IMR-90 (cell line): ENCODE measurements around the gene MALRD1. TPM values are rescaled to one million over a fixed set of nuclear protein-coding genes. Genes with fewer than 3 reads are reported as not detected.

ENCODE experiments used
- ATAC-seq: fragments of 200-7000 bp; cut with Tn5 transposase; 2 replicates; pipeline ENCODE4 v1.9.1; 2020; ENCODE audit warnings: low read depth, mild to moderate bottlenecking, moderate library complexity
- BruUV-seq: library from RNA; stranded (reverse); fragments of 400-500 nt; replicated peaks from 2 replicates; lab custom pipeline; 2021; lab: Mats Ljungman, UMichigan
- CTCF ChIA-PET: fragments of 300-600 bp; formaldehyde crosslinking; extraction: SDS; loops from one replicate; lab custom pipeline; 2021; ENCODE audit warnings: antibody characterized with exemption; lab: Yijun Ruan, JAX
- POLR2A ChIA-PET: fragments of 300-600 bp; sonication (Branson Sonifier 250); formaldehyde crosslinking; loops from one replicate; lab custom pipeline; 2022; ENCODE audit warnings: antibody characterized with exemption; ENCODE audit not compliant: unreplicated experiment; lab: Charles Lee
- DNase-seq: peaks from one replicate; pipeline ENCODE4 v3.0.0; 2013
- H2AFZ ChIP-seq: replicated peaks from 2 replicates; pipeline ENCODE3; 2013; ENCODE audit warnings: low read length, mild to moderate bottlenecking; ENCODE audit not compliant: poor library complexity
- H2AK5ac ChIP-seq: 2 replicates; pipeline ENCODE4 v1.6.1; 2013; ENCODE audit warnings: low read depth, low read length, inconsistent platforms
- H2AK9ac ChIP-seq: replicated peaks from 2 replicates; pipeline ENCODE3; 2013; ENCODE audit warnings: mild to moderate bottlenecking, low read depth, low read length, moderate library complexity; ENCODE audit not compliant: poor library complexity
- H2BK120ac ChIP-seq: 2 replicates; pipeline ENCODE4 v1.6.1; 2013; ENCODE audit warnings: low read depth, low read length, inconsistent platforms
- H2BK15ac ChIP-seq: 3 replicates; pipeline ENCODE4 v1.6.1; 2013; ENCODE audit warnings: low read depth, low read length, inconsistent platforms
- H2BK20ac ChIP-seq: 2 replicates; pipeline ENCODE4 v1.6.1; 2013; ENCODE audit warnings: low read depth, mild to moderate bottlenecking, inconsistent platforms, low read length, moderate library complexity
- H2BK5ac ChIP-seq: 2 replicates; pipeline ENCODE4 v1.6.1; 2013; ENCODE audit warnings: mild to moderate bottlenecking, low read depth, low read length, inconsistent platforms; ENCODE audit not compliant: poor library complexity, severe bottlenecking
- H3K14ac ChIP-seq: replicated peaks from 2 replicates; pipeline ENCODE4 v1.6.1; 2013; ENCODE audit warnings: low read depth, low read length, inconsistent platforms
- H3K18ac ChIP-seq: 2 replicates; pipeline ENCODE4 v1.6.1; 2013; ENCODE audit warnings: low read depth, low read length, control low read depth
- H3K23ac ChIP-seq: 2 replicates; pipeline ENCODE4 v1.6.1; 2013; ENCODE audit warnings: low read depth, low read length, inconsistent platforms
- H3K27ac ChIP-seq: 2 replicates; pipeline ENCODE4 v1.5.1; 2013; ENCODE audit warnings: mild to moderate bottlenecking, control low read depth, low read length; ENCODE audit not compliant: insufficient read depth
- H3K27me3 ChIP-seq: 2 replicates; pipeline ENCODE4 v1.6.1; 2013; ENCODE audit warnings: low read length; ENCODE audit not compliant: control insufficient read depth, insufficient read depth
- H3K36me3 ChIP-seq: 2 replicates; pipeline ENCODE4 v1.6.1; 2013; ENCODE audit warnings: low read length, mixed read lengths; ENCODE audit not compliant: control insufficient read depth, insufficient read depth
- H3K4ac ChIP-seq: 2 replicates; pipeline ENCODE4 v1.6.1; 2013; ENCODE audit warnings: low read depth, low read length, inconsistent platforms
- H3K4me1 ChIP-seq: 2 replicates; pipeline ENCODE4 v1.6.1; 2013; ENCODE audit warnings: low read length, mixed read lengths; ENCODE audit not compliant: control insufficient read depth, insufficient read depth
- H3K4me2 ChIP-seq: 2 replicates; pipeline ENCODE4 v1.6.1; 2013; ENCODE audit warnings: low read depth, mild to moderate bottlenecking, control low read depth, low read length, moderate library complexity
- H3K4me3 ChIP-seq: 2 replicates; pipeline ENCODE4 v1.5.1; 2013; ENCODE audit warnings: low read depth, mild to moderate bottlenecking, control low read depth, low read length, moderate library complexity; ENCODE audit not compliant: insufficient read depth
- H3K56ac ChIP-seq: 2 replicates; pipeline ENCODE4 v1.6.1; 2013; ENCODE audit warnings: low read length, inconsistent platforms; ENCODE audit not compliant: insufficient read depth; ENCODE audit errors: extremely low read depth
- H3K79me1 ChIP-seq, 2 experiments: 2 replicates each; pipeline ENCODE4 v1.6.1; 2013; ENCODE audit warnings: low read length in 2 of 2, inconsistent platforms in 1 of 2, low read depth in 1 of 2
- H3K9ac ChIP-seq: 2 replicates; pipeline ENCODE4 v1.6.1; 2013; ENCODE audit warnings: low read depth, low read length, control low read depth
- H3K9me1 ChIP-seq: 2 replicates; pipeline ENCODE4 v1.6.1; 2013; ENCODE audit warnings: low read length, inconsistent platforms; ENCODE audit not compliant: insufficient read depth
- H3K9me3 ChIP-seq: 2 replicates; pipeline ENCODE4 v1.6.1; 2013; ENCODE audit warnings: low read length; ENCODE audit not compliant: control insufficient read depth, insufficient read depth
- H4K20me1 ChIP-seq: 2 replicates; pipeline ENCODE4 v1.6.1; 2013; ENCODE audit warnings: low read length, inconsistent platforms; ENCODE audit not compliant: insufficient read depth
- H4K5ac ChIP-seq: 2 replicates; pipeline ENCODE4 v1.6.1; 2013; ENCODE audit warnings: mild to moderate bottlenecking, low read depth, low read length, control low read depth
- H4K8ac ChIP-seq, 2 experiments: 2 replicates each; pipeline ENCODE4 v1.6.1; 2013; ENCODE audit warnings: low read depth in 2 of 2, low read length in 2 of 2, control low read depth in 1 of 2, inconsistent platforms in 1 of 2
- H4K91ac ChIP-seq: 2 replicates; pipeline ENCODE4 v1.6.1; 2013; ENCODE audit warnings: low read depth, low read length, inconsistent platforms; ENCODE audit not compliant: insufficient read depth
- CEBPB ChIP-seq: IDR thresholded peaks from 2 replicates; pipeline ENCODE4 v1.6.1; 2012; ENCODE audit warnings: low read depth, low read length, improper control_type of control experiment
- CHD1 ChIP-seq: IDR thresholded peaks from 2 replicates; pipeline ENCODE4 v1.6.1; 2012; ENCODE audit warnings: low read depth, low read length, improper control_type of control experiment
- MAFK ChIP-seq: IDR thresholded peaks from 2 replicates; pipeline ENCODE4 v1.6.1; 2012; ENCODE audit warnings: low read depth, low read length, improper control_type of control experiment
- MAZ ChIP-seq: IDR thresholded peaks from 2 replicates; pipeline ENCODE4 v1.6.1; 2012; ENCODE audit warnings: low read depth, mild to moderate bottlenecking, low read length, improper control_type of control experiment, moderate library complexity, borderline replicate concordance
- RAD21 ChIP-seq: IDR thresholded peaks from 2 replicates; pipeline ENCODE4 v1.6.1; 2012; ENCODE audit warnings: low read length, improper control_type of control experiment
- RCOR1 ChIP-seq: IDR thresholded peaks from 2 replicates; pipeline ENCODE4 v1.6.1; 2012; ENCODE audit warnings: mild to moderate bottlenecking, low read length, improper control_type of control experiment; ENCODE audit not compliant: insufficient replicate concordance
- WGBS, 2 experiments: methylation state at CpG; one replicate each; pipeline versions ENCODE4 v1.1.5 to v1.1.7; 2013; ENCODE audit warnings: missing lambda C conversion rate in 2 of 2; ENCODE audit not compliant: insufficient read length in 1 of 2; ENCODE audit errors: extremely low coverage in 2 of 2; 5-methylcytosine and 5-hydroxymethylcytosine counted together
- dilution Hi-C: fragments of 300-500 bp; cut with HindIII; formaldehyde crosslinking; loops from one replicate; pipeline ENCODE4 v1.14.3; 2018; ENCODE audit warnings: low sequenced_read_pairs; ENCODE audit not compliant: unreplicated experiment
- in situ Hi-C: fragments of 300-500 bp; cut with MboI; formaldehyde crosslinking; loops from 3 replicates; pipeline ENCODE4 v1.14.3; 2019; ENCODE audit warnings: low sequenced_read_pairs, inconsistent platforms, mixed read lengths
- intact Hi-C: fragments of 100-400 bp; cut with micrococcal nuclease; formaldehyde crosslinking; loops from 2 replicates; pipeline ENCODE4 v1.10.0; 2022
- polyA plus RNA-seq, 3 experiments: library from polyadenylated mRNA; depleted of rRNA; stranded (reverse); fragments of >200 nt; gene quantifications; 2 replicates each; pipeline ENCODE4 v1.2.3, GENCODE V29; 2012; ENCODE audit warnings: low replicate concordance in 1 of 3
- total RNA-seq: library from RNA; depleted of rRNA; stranded (reverse); fragments of >200 nt; gene quantifications from 2 replicates; pipeline ENCODE4 v1.2.3, GENCODE V29; 2012
- TF ChIP-seq, protein P1 (sequence below): fragments of 150-350 bp; IDR thresholded peaks from 2 replicates; pipeline ENCODE4 v1.6.1; 2016; ENCODE audit warnings: low read depth, mild to moderate bottlenecking, low read length, moderate library complexity, borderline replicate concordance
- TF ChIP-seq, protein P2 (sequence below): fragments of 150-350 bp; IDR thresholded peaks from 2 replicates; pipeline ENCODE4 v1.6.1; 2017; ENCODE audit warnings: mild to moderate bottlenecking, antibody characterized with exemption, low read length, low read depth

The MALRD1 gene
- total and polyA plus RNA-seq, 2 of the 4 experiments (the other 2 are of a cell fraction) = 0.34 to 1.1 TPM

DNA sequence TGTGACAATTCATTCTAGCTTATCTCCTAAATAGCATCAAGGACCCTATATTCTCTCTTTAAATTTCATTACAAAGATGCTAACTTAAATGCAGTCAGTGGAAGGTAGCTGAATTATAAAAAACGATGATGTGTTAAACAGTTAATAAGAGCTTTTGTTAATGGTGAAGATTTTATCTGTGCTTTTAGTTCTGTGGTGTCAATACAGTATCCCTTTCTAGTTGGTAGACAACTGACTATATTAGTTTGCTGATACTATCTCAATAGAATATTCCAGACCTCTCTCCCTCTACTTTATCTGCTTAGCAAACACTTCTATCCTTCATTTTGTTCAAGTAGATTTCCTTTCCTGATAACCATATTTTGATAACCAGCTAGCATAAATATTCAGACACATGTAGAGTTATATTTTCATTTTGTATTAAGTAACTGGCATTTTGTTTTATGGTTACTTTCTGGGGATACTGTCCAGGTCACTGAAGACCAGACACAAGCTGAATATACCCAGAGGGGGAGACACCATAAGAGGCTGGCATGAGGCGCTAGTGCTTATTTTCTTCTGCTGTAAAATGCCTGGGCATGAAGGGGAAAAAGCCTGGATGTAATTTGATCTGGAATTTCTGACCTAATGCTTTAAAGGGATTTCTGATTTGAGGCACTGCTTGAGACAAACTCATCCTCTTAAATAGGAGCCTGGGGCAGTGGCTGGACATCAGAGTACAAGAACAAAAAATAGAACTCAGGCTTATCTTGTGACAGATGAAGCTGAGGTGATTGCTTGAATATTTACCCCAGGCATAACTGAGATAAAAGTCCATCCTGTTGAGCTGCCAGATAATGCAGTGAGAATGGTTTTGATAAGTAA, 197.5 kb downstream of the MALRD1 start:
- dilution Hi-C loops (no loop called here), intact Hi-C loops (no loop called here), in situ Hi-C loops (no loop called here)
- Histone ChIP-seq H3K4ac (no peak overlapping the region), H3K9me3 (no peaks in the 10 kb centered on the region), H3K4me1 (peaks cover 2% of the 10 kb centered on the region), H2AK9ac (no peak overlapping the region), H2AFZ (no peak overlapping the region), H4K5ac (no peak overlapping the region), H3K4me2 (no peak overlapping the region), H3K14ac (0 out of 2 replicates have a peak overlapping the region, but pooled peaks have one; percentile 19), H3K27me3 (no peaks in the 10 kb centered on the region), H2BK120ac (no peak overlapping the region; the same call in 1 of the 2 replicates), H3K79me1 (no peaks in the 10 kb centered on the region), H4K8ac (peak overlapping the region in 1 of 2 experiments; percentile 22; a peak in 1 of 4 replicates), H3K9me1 (no peaks in the 10 kb centered on the region), H2BK15ac (no peak overlapping the region), H3K4me3 (no peak overlapping the region), H4K91ac (no peak overlapping the region), H4K20me1 (no peaks in the 10 kb centered on the region), H2BK5ac (no peak overlapping the region), H3K27ac (no peak overlapping the region), H3K36me3 (no peaks in the 10 kb centered on the region), H3K23ac (no peak overlapping the region), H2BK20ac (peak overlapping the region; percentile 6; the same call in 1 of the 2 replicates), H3K9ac (no peak overlapping the region), H3K18ac (peak overlapping the region; percentile 62; the same call in 1 of the 2 replicates), H2AK5ac (no peak overlapping the region), H3K56ac (no peak overlapping the region; the same call in none of the 2 replicates)
- ATAC-seq = no peak
- POLR2A ChIA-PET = no interaction called here
- WGBS, 2 experiments = no CpG with 5 or more reads among the region's 2 CpGs
- CTCF ChIA-PET = no interaction called here
- TF ChIP-seq RAD21 = no peak
- no peak for TF ChIP-seq MAZ
- TF ChIP-seq MAFK = no peak
- no peak for TF ChIP-seq RCOR1
- TF ChIP-seq, protein P1, sequence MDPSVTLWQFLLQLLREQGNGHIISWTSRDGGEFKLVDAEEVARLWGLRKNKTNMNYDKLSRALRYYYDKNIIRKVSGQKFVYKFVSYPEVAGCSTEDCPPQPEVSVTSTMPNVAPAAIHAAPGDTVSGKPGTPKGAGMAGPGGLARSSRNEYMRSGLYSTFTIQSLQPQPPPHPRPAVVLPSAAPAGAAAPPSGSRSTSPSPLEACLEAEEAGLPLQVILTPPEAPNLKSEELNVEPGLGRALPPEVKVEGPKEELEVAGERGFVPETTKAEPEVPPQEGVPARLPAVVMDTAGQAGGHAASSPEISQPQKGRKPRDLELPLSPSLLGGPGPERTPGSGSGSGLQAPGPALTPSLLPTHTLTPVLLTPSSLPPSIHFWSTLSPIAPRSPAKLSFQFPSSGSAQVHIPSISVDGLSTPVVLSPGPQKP = no peak
- TF ChIP-seq, protein P2, sequence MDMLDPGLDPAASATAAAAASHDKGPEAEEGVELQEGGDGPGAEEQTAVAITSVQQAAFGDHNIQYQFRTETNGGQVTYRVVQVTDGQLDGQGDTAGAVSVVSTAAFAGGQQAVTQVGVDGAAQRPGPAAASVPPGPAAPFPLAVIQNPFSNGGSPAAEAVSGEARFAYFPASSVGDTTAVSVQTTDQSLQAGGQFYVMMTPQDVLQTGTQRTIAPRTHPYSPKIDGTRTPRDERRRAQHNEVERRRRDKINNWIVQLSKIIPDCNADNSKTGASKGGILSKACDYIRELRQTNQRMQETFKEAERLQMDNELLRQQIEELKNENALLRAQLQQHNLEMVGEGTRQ = no peak
- TF ChIP-seq CHD1 = no peak
- no peak for TF ChIP-seq CEBPB
- BruUV-seq = no TSS peak
- peak; percentile 31 for DNase-seq
